Neural progenitor cell (in vitro differentiated cells): ENCODE results near the gene POLR1F. TPM values are rescaled to one million over a fixed set of nuclear protein-coding genes. Genes with fewer than 3 reads are reported as not detected.

ENCODE experiments used
- DNase-seq: peaks from one replicate; pipeline ENCODE4 v3.0.0-alpha.2; 2016; ENCODE audit warnings: low spot score
- H2AFZ ChIP-seq: fragments of 200-600 bp; sonication (generic); replicated peaks from 2 replicates; pipeline ENCODE4 v1.6.1; 2016; ENCODE audit warnings: antibody characterized with exemption
- H3F3A ChIP-seq: fragments of 200-600 bp; sonication (generic); 2 replicates; pipeline ENCODE4 v1.6.1; 2016; ENCODE audit warnings: antibody characterized with exemption, low read depth
- H3K27ac ChIP-seq: fragments of 200-600 bp; sonication (generic); 2 replicates; pipeline ENCODE4 v1.5.1; 2016; ENCODE audit warnings: mild to moderate bottlenecking
- H3K27me3 ChIP-seq: fragments of 200-600 bp; sonication (generic); 2 replicates; pipeline ENCODE4 v1.6.1; 2016; ENCODE audit warnings: mild to moderate bottlenecking, moderate library complexity
- H3K36me3 ChIP-seq: fragments of 200-600 bp; sonication (generic); 2 replicates; pipeline ENCODE4 v1.5.1; 2016
- H3K4me1 ChIP-seq: fragments of 200-600 bp; sonication (generic); 2 replicates; pipeline ENCODE4 v1.6.1; 2016; ENCODE audit warnings: mixed run types
- H3K4me2 ChIP-seq: fragments of 200-600 bp; sonication (generic); 2 replicates; pipeline ENCODE4 v1.6.1; 2016
- H3K4me3 ChIP-seq: fragments of 200-600 bp; sonication (generic); 2 replicates; pipeline ENCODE4 v1.5.1; 2016
- H3K79me2 ChIP-seq: fragments of 200-600 bp; sonication (generic); 2 replicates; pipeline ENCODE4 v1.6.1; 2016; ENCODE audit warnings: low read depth
- H3K9ac ChIP-seq: fragments of 200-600 bp; sonication (generic); 2 replicates; pipeline ENCODE4 v1.6.1; 2016
- H3K9me3 ChIP-seq: fragments of 200-600 bp; sonication (generic); 2 replicates; pipeline ENCODE4 v1.5.1; 2016; ENCODE audit warnings: low read depth
- H4K20me1 ChIP-seq: fragments of 200-600 bp; sonication (generic); 2 replicates; pipeline ENCODE4 v1.6.1; 2016; ENCODE audit warnings: low read depth
- H3K27ac Mint-ChIP-seq: 3 replicates; pipeline ENCODE4 v1.8.0; 2021; ENCODE audit warnings: mixed read lengths
- H3K27me3 Mint-ChIP-seq: 2 replicates; pipeline ENCODE4 v1.8.0; 2022; ENCODE audit warnings: low read depth, mild to moderate bottlenecking, inconsistent platforms, moderate library complexity, mixed read lengths; ENCODE audit not compliant: insufficient read depth
- H3K36me3 Mint-ChIP-seq: 3 replicates; pipeline ENCODE4 v1.8.0; 2021; ENCODE audit warnings: mixed read lengths
- H3K4me1 Mint-ChIP-seq: 3 replicates; pipeline ENCODE4 v1.8.0; 2021; ENCODE audit warnings: mixed read lengths
- H3K4me3 Mint-ChIP-seq: 3 replicates; pipeline ENCODE4 v1.8.0; 2021; ENCODE audit warnings: mild to moderate bottlenecking, moderate library complexity, mixed read lengths
- H3K9me3 Mint-ChIP-seq: 3 replicates; pipeline ENCODE4 v1.8.0; 2020; ENCODE audit warnings: mixed read lengths
- CTCF ChIP-seq: fragments of 200-600 bp; sonication (generic); IDR thresholded peaks from 2 replicates; pipeline ENCODE4 v1.5.1; 2017; ENCODE audit warnings: antibody characterized with exemption, mild to moderate bottlenecking
- EZH2 ChIP-seq: fragments of 200-600 bp; sonication (generic); IDR thresholded peaks from 2 replicates; pipeline ENCODE4 v1.6.1; 2017; ENCODE audit warnings: antibody characterized with exemption, mild to moderate bottlenecking, moderate library complexity
- EZH2phosphoT487 ChIP-seq: fragments of 200-600 bp; sonication (generic); IDR thresholded peaks from 2 replicates; pipeline ENCODE4 v1.6.1; 2017; ENCODE audit warnings: antibody characterized with exemption
- total RNA-seq: library from RNA; depleted of rRNA; stranded (reverse); fragments of >200 nt; gene quantifications from 2 replicates; pipeline ENCODE4 v1.2.3, GENCODE V29; 2015; ENCODE audit warnings: low replicate concordance

The POLR1F gene
- total RNA-seq, 1 donor from 2014 or later: 29.7 TPM

- no peaks in the 10 kb centered on the region for H3F3A ChIP-seq
- H3K4me3 Mint-ChIP-seq: peak overlapping the region; percentile 99
- peak overlapping the region; percentile 43 for H2AFZ ChIP-seq
- peak overlapping the region; percentile 1 for H3K4me2 ChIP-seq
- no peak for DNase-seq
- H3K4me1 ChIP-seq: peaks cover 16% of the 10 kb centered on the region
- H4K20me1 ChIP-seq: peaks cover 4% of the 10 kb centered on the region
- H3K9me3 Mint-ChIP-seq: no peaks in the 10 kb centered on the region
- H3K27me3 ChIP-seq: peaks cover 34% of the 10 kb centered on the region
- peaks cover 45% of the 10 kb centered on the region for H3K79me2 ChIP-seq
- H3K4me1 Mint-ChIP-seq: peaks cover 34% of the 10 kb centered on the region
- H3K36me3 ChIP-seq: no peaks in the 10 kb centered on the region
- no peak overlapping the region for H3K9ac ChIP-seq
- no peak overlapping the region for H3K27ac Mint-ChIP-seq
- no peaks in the 10 kb centered on the region for H3K36me3 Mint-ChIP-seq
- H3K27ac ChIP-seq: no peak overlapping the region
- H3K4me3 ChIP-seq: peak overlapping the region; percentile 92
- H3K27me3 Mint-ChIP-seq: peaks cover 2% of the 10 kb centered on the region
- H3K9me3 ChIP-seq: no peaks in the 10 kb centered on the region
- no peak for TF ChIP-seq EZH2
- TF ChIP-seq CTCF: no peak
- no peak for TF ChIP-seq EZH2phosphoT487
Measured at GRCh38 chr7:19709249-19709578, 377 bp upstream of the POLR1F start.

- Histone ChIP-seq H3K4me1 (peaks cover 16% of the 10 kb centered on the region), H3K9ac (peak overlapping the region; percentile 85), H3K36me3 (peaks cover 3% of the 10 kb centered on the region), H3K4me3 (peak overlapping the region; percentile 92), H3K27me3 (peaks cover 31% of the 10 kb centered on the region), H3K4me2 (peak overlapping the region; percentile 93), H3K9me3 (no peaks in the 10 kb centered on the region), H3K79me2 (peaks cover 59% of the 10 kb centered on the region), H3F3A (no peaks in the 10 kb centered on the region), H4K20me1 (peaks cover 4% of the 10 kb centered on the region), H2AFZ (no peak overlapping the region), H3K27ac (no peak overlapping the region)
- Mint-ChIP-seq H3K4me3 (peak overlapping the region; percentile 99), H3K9me3 (no peaks in the 10 kb centered on the region), H3K36me3 (peaks cover 4% of the 10 kb centered on the region), H3K4me1 (peaks cover 34% of the 10 kb centered on the region), H3K27ac (no peak overlapping the region), H3K27me3 (peaks cover 2% of the 10 kb centered on the region)
- TF ChIP-seq EZH2phosphoT487 (no peak), EZH2 (no peak), CTCF (no peak)
- no peak for DNase-seq
Measured at GRCh38 chr7:19707240-19707639, 1.6 kb downstream of the POLR1F start.

GRCh38 chr7:19705663-19706062 is 3.2 kb downstream of the POLR1F start:
- no peak overlapping the region for H3K27ac Mint-ChIP-seq
- Histone ChIP-seq H3F3A (no peaks in the 10 kb centered on the region), H3K27ac (no peak overlapping the region), H3K36me3 (peaks cover 3% of the 10 kb centered on the region), H3K4me1 (peaks cover 16% of the 10 kb centered on the region), H3K4me3 (no peak overlapping the region), H3K4me2 (peak overlapping the region; percentile 52), H2AFZ (no peak overlapping the region), H3K9ac (no peak overlapping the region), H3K9me3 (no peaks in the 10 kb centered on the region), H4K20me1 (peaks cover 4% of the 10 kb centered on the region), H3K79me2 (peaks cover 67% of the 10 kb centered on the region), H3K27me3 (peaks cover 15% of the 10 kb centered on the region)
- H3K9me3 Mint-ChIP-seq: no peaks in the 10 kb centered on the region
- H3K36me3 Mint-ChIP-seq: peaks cover 11% of the 10 kb centered on the region
- no peak for TF ChIP-seq EZH2
- H3K4me1 Mint-ChIP-seq: peaks cover 34% of the 10 kb centered on the region
- H3K27me3 Mint-ChIP-seq: peaks cover 2% of the 10 kb centered on the region
- H3K4me3 Mint-ChIP-seq: no peak overlapping the region
- peak; percentile 38 for DNase-seq

- H3K9me3 ChIP-seq: no peaks in the 10 kb centered on the region
- peaks cover 19% of the 10 kb centered on the region for H3K36me3 Mint-ChIP-seq
- TF ChIP-seq EZH2phosphoT487: no peak
- no peak for TF ChIP-seq CTCF
- TF ChIP-seq EZH2: no peak
- no peak overlapping the region for H3K27ac ChIP-seq
- H3K4me3 Mint-ChIP-seq: no peak overlapping the region
- H3K36me3 ChIP-seq: peaks cover 3% of the 10 kb centered on the region
- H3K4me3 ChIP-seq: no peak overlapping the region
- DNase-seq: no peak
- no peak overlapping the region for H3K27ac Mint-ChIP-seq
- H3K27me3 ChIP-seq: no peaks in the 10 kb centered on the region
- no peak overlapping the region for H2AFZ ChIP-seq
- peaks cover 45% of the 10 kb centered on the region for H3K79me2 ChIP-seq
- no peaks in the 10 kb centered on the region for H3F3A ChIP-seq
- H3K27me3 Mint-ChIP-seq: no peaks in the 10 kb centered on the region
- peaks cover 4% of the 10 kb centered on the region for H4K20me1 ChIP-seq
- no peak overlapping the region for H3K9ac ChIP-seq
- H3K4me1 ChIP-seq: peaks cover 8% of the 10 kb centered on the region
- H3K9me3 Mint-ChIP-seq: no peaks in the 10 kb centered on the region
- H3K4me2 ChIP-seq: no peak overlapping the region
- H3K4me1 Mint-ChIP-seq: peaks cover 6% of the 10 kb centered on the region
Measured at GRCh38 chr7:19701471-19701870, 7.4 kb downstream of the POLR1F start.
